ENCODE data around the gene SYCN.

The SYCN gene

GRCh38 chr19:39162441-39163043 is 41.5 kb downstream of the SYCN start:
- in situ Hi-C loops (cut with HindIII; ENCODE audit: low pct_ligation_motif_present, low pct_unique_long_range_greater_than_20kb, low sequenced_read_pairs), result no loop called here
- no peak for DNase-seq

- DNase-seq, result no peak
- in situ Hi-C loops (cut with HindIII; ENCODE audit: low pct_ligation_motif_present, low pct_unique_long_range_greater_than_20kb, low sequenced_read_pairs), result no loop called here
Observed at GRCh38 chr19:39160889-39161672, 43.0 kb downstream of the SYCN start.

- in situ Hi-C loops (cut with HindIII; ENCODE audit: low pct_ligation_motif_present, low pct_unique_long_range_greater_than_20kb, low sequenced_read_pairs), result no loop called here
- no peak for DNase-seq
Observed at GRCh38 chr19:39160523-39160861, 43.6 kb downstream of the SYCN start.

- in situ Hi-C loops (cut with HindIII; ENCODE audit: low pct_ligation_motif_present, low pct_unique_long_range_greater_than_20kb, low sequenced_read_pairs), result no loop called here
Observed at GRCh38 chr19:39158646-39159260, 45.3 kb downstream of the SYCN start.

GRCh38 chr19:39157997-39158389 is 46.1 kb downstream of the SYCN start:
- no peak for DNase-seq
- in situ Hi-C loops (cut with HindIII; ENCODE audit: low pct_ligation_motif_present, low pct_unique_long_range_greater_than_20kb, low sequenced_read_pairs), result no loop called here

More at GRCh38 chr19:39158646-39159260, 45.3 kb downstream of the SYCN start:
- no peak for DNase-seq

GRCh38 chr19:39157275-39157996 is 46.6 kb downstream of the SYCN start:
- DNase-seq, result no peak
- in situ Hi-C loops (cut with HindIII; ENCODE audit: low pct_ligation_motif_present, low pct_unique_long_range_greater_than_20kb, low sequenced_read_pairs), result no loop called here

- in situ Hi-C loops (cut with HindIII; ENCODE audit: low pct_ligation_motif_present, low pct_unique_long_range_greater_than_20kb, low sequenced_read_pairs), result no loop called here
- DNase-seq, result no peak
Observed at GRCh38 chr19:39156326-39157230, 47.5 kb downstream of the SYCN start.

GRCh38 chr19:39155741-39156140 is 48.3 kb downstream of the SYCN start:
- no peak for DNase-seq
- in situ Hi-C loops (cut with HindIII; ENCODE audit: low pct_ligation_motif_present, low pct_unique_long_range_greater_than_20kb, low sequenced_read_pairs), result no loop called here

- in situ Hi-C loops (cut with HindIII; ENCODE audit: low pct_ligation_motif_present, low pct_unique_long_range_greater_than_20kb, low sequenced_read_pairs), result no loop called here
- no peak for DNase-seq
Observed at GRCh38 chr19:39155114-39155700, 48.9 kb downstream of the SYCN start.

GRCh38 chr19:39154629-39155100 is 49.4 kb downstream of the SYCN start:
- no peak for DNase-seq
- in situ Hi-C loops (cut with HindIII; ENCODE audit: low pct_ligation_motif_present, low pct_unique_long_range_greater_than_20kb, low sequenced_read_pairs), result no loop called here

GRCh38 chr19:39154100-39154628 is 49.9 kb downstream of the SYCN start:
- no peak for DNase-seq
- in situ Hi-C loops (cut with HindIII; ENCODE audit: low pct_ligation_motif_present, low pct_unique_long_range_greater_than_20kb, low sequenced_read_pairs), result no loop called here

Measured in ACHN (cell line).